Neuronal stem cell (in vitro differentiated cells): ENCODE data around the gene DLGAP5.

Experiments
- DNase-seq: peaks from one replicate; pipeline ENCODE4 v3.0.0-alpha.2; 2013; ENCODE audit warnings: low spot score
- H2AFZ ChIP-seq: one replicate; pipeline ENCODE4 v1.6.1; 2013; ENCODE audit warnings: mild to moderate bottlenecking, low read length, inconsistent platforms
- H2AK5ac ChIP-seq: 2 replicates; pipeline ENCODE4 v1.6.1; 2013; ENCODE audit warnings: low read depth, mild to moderate bottlenecking, inconsistent platforms, low read length, moderate library complexity, mixed read lengths
- H2BK120ac ChIP-seq: 2 replicates; pipeline ENCODE4 v1.6.1; 2013; ENCODE audit warnings: low read depth, mild to moderate bottlenecking, inconsistent platforms, low read length, moderate library complexity, mixed read lengths
- H2BK12ac ChIP-seq: one replicate; pipeline ENCODE4 v1.6.1; 2013; ENCODE audit warnings: low read length, inconsistent platforms
- H2BK15ac ChIP-seq: 2 replicates; pipeline ENCODE4 v1.6.1; 2013; ENCODE audit warnings: mild to moderate bottlenecking, low read length, inconsistent platforms, mixed read lengths
- H2BK5ac ChIP-seq: one replicate; pipeline ENCODE4 v1.6.1; 2013; ENCODE audit warnings: inconsistent platforms, mild to moderate bottlenecking, low read length, moderate library complexity
- H3K14ac ChIP-seq: one replicate; pipeline ENCODE4 v1.6.1; 2013; ENCODE audit warnings: low read length, inconsistent platforms
- H3K18ac ChIP-seq: 2 replicates; pipeline ENCODE4 v1.6.1; 2013; ENCODE audit warnings: low read length, inconsistent platforms
- H3K23ac ChIP-seq: 2 replicates; pipeline ENCODE4 v1.6.1; 2013; ENCODE audit warnings: low read depth, mild to moderate bottlenecking, mixed read lengths, low read length, inconsistent platforms; ENCODE audit not compliant: poor library complexity
- H3K27ac ChIP-seq: replicated peaks from 3 replicates; pipeline ENCODE4 v1.5.1; 2013; ENCODE audit warnings: low read length, inconsistent platforms
- H3K27me3 ChIP-seq, 3 experiments: 2 replicates each; pipeline ENCODE4 v1.6.1; 2013; ENCODE audit warnings: low read length in 3 of 3, mild to moderate bottlenecking in 2 of 3, inconsistent platforms in 1 of 3, low read depth in 1 of 3, mixed read lengths in 1 of 3, moderate library complexity in 1 of 3; ENCODE audit not compliant: control insufficient read depth in 3 of 3, insufficient read depth in 3 of 3
- H3K36me3 ChIP-seq, 2 donors: replicated peaks in 1 of 2; 2 replicates each; pipeline ENCODE4 v1.6.1; 2013; ENCODE audit warnings: low read length in 2 of 2; ENCODE audit not compliant: control insufficient read depth in 2 of 2, insufficient read depth in 2 of 2
- H3K4ac ChIP-seq: 2 replicates; pipeline ENCODE4 v1.6.1; 2013; ENCODE audit warnings: inconsistent platforms, mild to moderate bottlenecking, low read length, moderate library complexity
- H3K4me1 ChIP-seq, 2 donors: 1 replicate in 1 of 2; 2 replicates in 1 of 2; pipeline ENCODE4 v1.6.1; 2013; ENCODE audit warnings: low read length in 2 of 2, low read depth in 1 of 2; ENCODE audit not compliant: control insufficient read depth in 2 of 2, insufficient read depth in 1 of 2
- H3K4me2 ChIP-seq: one replicate; pipeline ENCODE4 v1.6.1; 2013; ENCODE audit warnings: mild to moderate bottlenecking, low read length, inconsistent platforms; ENCODE audit not compliant: insufficient read depth, poor library complexity, severe bottlenecking
- H3K4me3 ChIP-seq, 2 donors: 2 replicates each; pipeline ENCODE4 v1.5.1; 2013; ENCODE audit warnings: low read length in 2 of 2, mild to moderate bottlenecking in 2 of 2, inconsistent platforms in 1 of 2, moderate library complexity in 1 of 2
- H3K79me1 ChIP-seq: one replicate; pipeline ENCODE4 v1.6.1; 2013; ENCODE audit warnings: low read depth, mild to moderate bottlenecking, inconsistent platforms, low read length, moderate library complexity
- H3K9ac ChIP-seq: one replicate; pipeline ENCODE4 v1.6.1; 2013; ENCODE audit warnings: mild to moderate bottlenecking, low read depth, low read length, inconsistent platforms; ENCODE audit not compliant: poor library complexity
- H3K9me3 ChIP-seq, 2 donors: replicated peaks in 1 of 2; 2 replicates each; pipeline versions ENCODE3 to v1.6.1; 2013; ENCODE audit warnings: low read length in 2 of 2, mild to moderate bottlenecking in 2 of 2, inconsistent platforms in 1 of 2, low read depth in 1 of 2, mixed read lengths in 1 of 2, moderate library complexity in 1 of 2; ENCODE audit not compliant: control insufficient read depth in 2 of 2, insufficient read depth in 1 of 2
- H4K8ac ChIP-seq: one replicate; pipeline ENCODE4 v1.6.1; 2013; ENCODE audit warnings: low read depth, mild to moderate bottlenecking, inconsistent platforms, low read length, moderate library complexity
- H4K91ac ChIP-seq: one replicate; pipeline ENCODE4 v1.6.1; 2013; ENCODE audit warnings: low read length, low read depth, mild to moderate bottlenecking, inconsistent platforms; ENCODE audit not compliant: poor library complexity
- WGBS, 2 donors: extraction: QIAGEN DNeasy Blood & Tissue Kit; methylation state at CpG; one replicate each; pipeline ENCODE4 v1.1.7; 2013; ENCODE audit warnings: missing lambda C conversion rate in 2 of 2, mixed read lengths in 1 of 2; ENCODE audit not compliant: insufficient read length in 2 of 2, insufficient replicate concordance in 1 of 2; ENCODE audit errors: extremely low coverage in 2 of 2; 5-methylcytosine and 5-hydroxymethylcytosine counted together

DLGAP5 gene

DNA sequence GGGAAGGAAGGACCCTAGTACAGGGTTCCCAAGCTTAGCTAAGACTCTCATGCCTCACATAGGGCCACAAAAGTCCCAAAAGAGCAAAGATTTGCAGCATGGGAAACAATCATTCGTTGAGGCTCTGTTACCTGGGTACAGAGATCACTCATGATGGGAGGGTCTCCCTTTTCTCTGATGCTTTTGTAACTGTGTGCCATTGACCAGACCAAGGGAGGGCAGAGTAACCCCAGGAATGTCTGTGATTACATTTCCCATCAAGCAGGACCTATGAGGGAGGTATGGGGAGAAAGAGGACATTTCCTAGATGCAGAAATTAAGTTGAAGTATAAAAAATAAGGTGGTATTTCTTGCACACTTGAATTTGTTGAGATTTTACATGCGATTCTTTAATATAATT lies 16.4 kb upstream of the DLGAP5 start:
- Histone ChIP-seq H3K9me3 (peaks cover 0 to 4% of the 10 kb centered on the region in 2 donors), H2BK120ac (no peak overlapping the region), H3K4ac (no peak overlapping the region), H2AFZ (no peak overlapping the region), H3K4me1 (no peaks in the 10 kb centered on the region), H3K23ac (no peak overlapping the region), H2BK12ac (no peak overlapping the region), H3K14ac (no peak overlapping the region), H3K9ac (no peak overlapping the region), H2BK5ac (no peak overlapping the region), H3K18ac (no peak overlapping the region), H3K79me1 (no peaks in the 10 kb centered on the region), H2AK5ac (no peak overlapping the region), H3K4me3 (no peak overlapping the region), H4K91ac (no peak overlapping the region), H3K27ac (no peak overlapping the region), H3K27me3 (no peaks in the 10 kb centered on the region), H3K36me3 (no peaks in the 10 kb centered on the region), H2BK15ac (no peak overlapping the region), H3K4me2 (no peak overlapping the region), H4K8ac (no peak overlapping the region)
- no CpG with 5 or more reads among the region's 2 CpGs for WGBS, 2 donors
- no peak for DNase-seq

DNA sequence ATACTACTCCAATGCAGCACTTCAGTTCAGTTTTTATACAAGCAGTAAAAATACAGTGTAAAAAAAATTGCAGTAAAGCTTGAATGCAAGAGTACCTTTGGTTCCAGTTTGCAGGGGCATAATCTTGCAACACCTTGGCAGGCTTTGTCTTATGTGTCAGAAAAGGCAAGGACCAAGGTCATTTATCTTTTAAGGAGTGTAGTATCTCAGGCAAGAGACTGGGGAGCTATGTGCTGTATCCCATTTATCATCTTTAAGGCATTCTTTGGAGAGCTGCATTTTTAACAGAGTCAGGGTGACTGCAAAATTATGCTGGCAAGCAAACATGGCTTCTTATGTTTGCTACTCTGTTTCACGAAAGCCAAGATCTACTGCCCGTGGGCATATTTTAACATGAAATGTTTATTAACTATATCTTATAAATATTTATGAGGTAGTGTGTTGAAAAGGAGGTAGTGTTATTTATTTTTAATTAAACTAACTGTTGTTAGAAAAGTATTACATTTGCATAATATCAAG lies 14.8 kb upstream of the DLGAP5 start:
- H3K4me3 ChIP-seq = no peak overlapping the region
- no peak overlapping the region for H2BK12ac ChIP-seq
- H3K79me1 ChIP-seq = no peaks in the 10 kb centered on the region
- H3K9ac ChIP-seq = no peak overlapping the region
- WGBS, 2 donors = no CpG with 5 or more reads among the region's 2 CpGs
- DNase-seq = no peak
- no peaks in the 10 kb centered on the region for H3K9me3 ChIP-seq
- H3K36me3 ChIP-seq = no peaks in the 10 kb centered on the region
- no peak overlapping the region for H3K18ac ChIP-seq
- no peaks in the 10 kb centered on the region for H3K27me3 ChIP-seq
- no peak overlapping the region for H3K27ac ChIP-seq
- H3K14ac ChIP-seq = no peak overlapping the region
- no peak overlapping the region for H2BK15ac ChIP-seq
- no peak overlapping the region for H4K8ac ChIP-seq
- no peak overlapping the region for H2BK120ac ChIP-seq
- peaks cover 0 to under 1% of the 10 kb centered on the region in 2 donors for H3K4me1 ChIP-seq
- H3K23ac ChIP-seq = no peak overlapping the region
- no peak overlapping the region for H2AFZ ChIP-seq
- no peak overlapping the region for H3K4me2 ChIP-seq
- H4K91ac ChIP-seq = no peak overlapping the region
- no peak overlapping the region for H2AK5ac ChIP-seq
- H3K4ac ChIP-seq = no peak overlapping the region
- no peak overlapping the region for H2BK5ac ChIP-seq

DNA sequence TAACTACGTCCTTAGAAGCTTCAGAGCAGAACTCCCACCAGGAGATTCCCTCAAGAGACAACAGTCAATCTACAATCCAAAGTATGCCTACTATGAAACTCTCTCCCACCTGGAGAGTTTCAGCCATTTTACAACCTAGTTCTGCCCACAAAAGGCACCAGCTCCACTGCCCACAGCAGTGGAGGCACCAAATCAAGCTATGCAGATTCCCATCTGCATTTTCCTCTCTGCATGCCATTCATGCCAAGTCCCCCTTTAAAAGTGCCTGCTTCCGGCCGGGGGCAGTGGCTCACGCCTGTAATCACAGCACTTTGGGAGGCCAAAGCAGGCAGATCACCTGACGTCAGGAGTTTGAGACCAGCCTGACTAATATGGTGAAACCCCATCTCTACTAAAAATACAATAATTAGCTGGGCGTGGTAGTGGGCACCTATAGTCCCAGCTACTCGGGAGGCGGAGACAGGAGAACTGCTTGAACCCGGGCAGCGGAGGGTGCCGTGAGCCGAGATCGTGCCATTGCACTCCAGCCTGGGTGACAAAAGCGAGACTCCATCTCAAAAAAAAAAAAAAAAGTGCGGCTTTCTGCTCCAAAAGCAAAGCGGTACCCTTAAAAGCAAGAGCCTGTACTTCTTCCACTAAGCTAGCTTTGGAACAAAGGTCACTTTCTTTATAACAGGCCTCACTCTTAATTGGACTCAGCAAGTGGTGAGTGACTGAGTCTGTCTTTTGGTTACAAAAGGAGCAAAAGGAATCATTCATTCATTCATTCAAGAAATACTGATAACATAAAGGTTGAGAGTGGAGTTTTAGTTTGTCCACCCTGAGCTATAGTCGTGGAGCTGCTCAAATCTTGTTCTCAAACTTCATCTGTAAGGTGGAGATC lies 10.1 kb upstream of the DLGAP5 start:
- peak overlapping the region; percentile 37 for H3K27ac ChIP-seq
- H2BK15ac ChIP-seq = no peak overlapping the region
- H3K4me2 ChIP-seq = no peak overlapping the region
- H3K4me3 ChIP-seq = no peak overlapping the region
- H3K23ac ChIP-seq = no peak overlapping the region
- no peaks in the 10 kb centered on the region for H3K27me3 ChIP-seq
- WGBS, 2 donors = no CpG with 5 or more reads among the region's 17 CpGs
- H3K9ac ChIP-seq = no peak overlapping the region
- no peaks in the 10 kb centered on the region for H3K9me3 ChIP-seq
- H3K79me1 ChIP-seq = no peaks in the 10 kb centered on the region
- H3K14ac ChIP-seq = no peak overlapping the region
- no peak overlapping the region for H2AFZ ChIP-seq
- no peak overlapping the region for H2AK5ac ChIP-seq
- DNase-seq = no peak
- H2BK5ac ChIP-seq = no peak overlapping the region
- no peak overlapping the region for H3K4ac ChIP-seq
- H2BK12ac ChIP-seq = no peak overlapping the region
- no peaks in the 10 kb centered on the region for H3K36me3 ChIP-seq
- no peak overlapping the region for H4K8ac ChIP-seq
- H3K18ac ChIP-seq = no peak overlapping the region
- H2BK120ac ChIP-seq = no peak overlapping the region
- H4K91ac ChIP-seq = no peak overlapping the region
- peaks cover 0 to 3% of the 10 kb centered on the region in 2 donors for H3K4me1 ChIP-seq

DNA sequence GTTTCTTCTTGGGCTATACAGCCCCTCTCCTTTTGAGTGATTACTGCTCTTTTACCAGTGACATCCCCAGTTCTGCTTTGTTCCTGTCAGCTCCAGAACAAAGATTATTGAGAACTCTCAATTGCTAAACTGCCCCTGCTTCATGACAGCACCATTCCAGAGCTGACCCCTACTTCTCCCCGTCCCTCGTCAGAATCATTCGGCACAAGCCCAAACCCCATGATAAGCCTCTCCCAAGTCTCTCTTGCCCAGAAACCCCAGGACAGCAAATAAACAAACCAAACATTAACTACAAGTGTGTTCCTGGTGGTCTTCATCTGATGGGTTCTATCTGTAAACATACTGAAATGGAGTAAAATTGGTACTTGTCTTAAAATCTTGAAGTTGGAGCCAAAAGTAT lies 9.3 kb upstream of the DLGAP5 start:
- no CpG with 5 or more reads among the region's 3 CpGs for WGBS, 2 donors

More for the DNA sequence above, 9.3 kb upstream of the DLGAP5 start:
- H3K14ac ChIP-seq = no peak overlapping the region
- no peak overlapping the region for H3K23ac ChIP-seq
- H3K27ac ChIP-seq = no peak overlapping the region
- H3K4ac ChIP-seq = no peak overlapping the region
- no peak overlapping the region for H3K4me3 ChIP-seq
- no peak overlapping the region for H3K9ac ChIP-seq
- no peak overlapping the region for H2BK15ac ChIP-seq
- no peak overlapping the region for H3K4me2 ChIP-seq
- no peak overlapping the region for H2AK5ac ChIP-seq
- no peak overlapping the region for H2BK120ac ChIP-seq
- H3K79me1 ChIP-seq = no peaks in the 10 kb centered on the region
- no peaks in the 10 kb centered on the region for H3K36me3 ChIP-seq
- no peaks in the 10 kb centered on the region for H3K9me3 ChIP-seq
- no peak overlapping the region for H4K8ac ChIP-seq
- H3K4me1 ChIP-seq = peaks cover 0 to 3% of the 10 kb centered on the region in 2 donors
- H2BK12ac ChIP-seq = no peak overlapping the region
- H2AFZ ChIP-seq = no peak overlapping the region
- no peak overlapping the region for H4K91ac ChIP-seq
- no peak overlapping the region for H3K18ac ChIP-seq
- DNase-seq = no peak
- H3K27me3 ChIP-seq = no peaks in the 10 kb centered on the region
- no peak overlapping the region for H2BK5ac ChIP-seq
